ENCODE measurements around the gene GXYLT1. TPM values are rescaled to one million over a fixed set of nuclear protein-coding genes. Genes with fewer than 3 reads are reported as not detected.

The GXYLT1 gene
- total RNA-seq, 4 donors from 2014 or later, result 3.6 to 17.5 (median 8.7) TPM

DNA sequence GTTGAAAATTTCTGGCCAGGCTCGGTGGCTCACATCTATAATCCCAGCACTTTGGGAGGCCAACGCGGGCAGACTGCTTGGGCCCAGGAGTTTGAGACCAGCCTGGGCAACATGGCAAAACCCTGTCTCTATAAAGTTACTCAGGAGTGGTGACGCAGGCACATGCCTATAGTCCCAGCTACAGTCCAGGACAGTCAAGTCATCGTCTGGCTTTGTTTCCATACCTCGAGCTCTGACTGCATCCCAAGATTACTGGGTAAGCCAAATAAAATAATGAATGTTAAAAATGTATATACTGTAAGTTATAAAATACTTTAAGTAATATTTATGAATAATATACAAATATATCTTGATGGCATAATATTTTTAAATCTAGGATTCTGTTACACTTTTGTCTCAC, 23.0 kb upstream of the GXYLT1 start:
- H3K4me3 ChIP-seq, result no peak overlapping the region
- peaks cover 0 to 9% (median 2%) of the 10 kb centered on the region in 4 donors for H3K4me1 ChIP-seq
- DNase-seq, result no peak
- H3K36me3 ChIP-seq, result peaks cover 0 to 7% (median 2%) of the 10 kb centered on the region in 4 donors
- 96% methylated on average over 4 to 6 of the region's 6 CpGs for WGBS, 2 donors (ENCODE audit: low coverage in 1 of 2)
- no peaks in the 10 kb centered on the region for H3K27me3 ChIP-seq
- no peaks in the 10 kb centered on the region for H3K9me3 ChIP-seq
- no peak overlapping the region for H3K27ac ChIP-seq
- no peak for TF ChIP-seq EP300 (IDR thresholded peaks at IDR 0.05; ENCODE audit: low read depth)
- TF ChIP-seq POLR2A (IDR thresholded peaks at IDR 0.05), result no peak
- TF ChIP-seq, protein P1, sequence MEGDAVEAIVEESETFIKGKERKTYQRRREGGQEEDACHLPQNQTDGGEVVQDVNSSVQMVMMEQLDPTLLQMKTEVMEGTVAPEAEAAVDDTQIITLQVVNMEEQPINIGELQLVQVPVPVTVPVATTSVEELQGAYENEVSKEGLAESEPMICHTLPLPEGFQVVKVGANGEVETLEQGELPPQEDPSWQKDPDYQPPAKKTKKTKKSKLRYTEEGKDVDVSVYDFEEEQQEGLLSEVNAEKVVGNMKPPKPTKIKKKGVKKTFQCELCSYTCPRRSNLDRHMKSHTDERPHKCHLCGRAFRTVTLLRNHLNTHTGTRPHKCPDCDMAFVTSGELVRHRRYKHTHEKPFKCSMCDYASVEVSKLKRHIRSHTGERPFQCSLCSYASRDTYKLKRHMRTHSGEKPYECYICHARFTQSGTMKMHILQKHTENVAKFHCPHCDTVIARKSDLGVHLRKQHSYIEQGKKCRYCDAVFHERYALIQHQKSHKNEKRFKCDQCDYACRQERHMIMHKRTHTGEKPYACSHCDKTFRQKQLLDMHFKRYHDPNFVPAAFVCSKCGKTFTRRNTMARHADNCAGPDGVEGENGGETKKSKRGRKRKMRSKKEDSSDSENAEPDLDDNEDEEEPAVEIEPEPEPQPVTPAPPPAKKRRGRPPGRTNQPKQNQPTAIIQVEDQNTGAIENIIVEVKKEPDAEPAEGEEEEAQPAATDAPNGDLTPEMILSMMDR (IDR thresholded peaks at IDR 0.05), result no peak
- no peak for TF ChIP-seq POLR2AphosphoS5 (IDR thresholded peaks at IDR 0.05)
- in situ Hi-C loops (cut with MboI; ENCODE audit: low pct_ligation_motif_present in 1 of 4, low pct_unique_long_range_greater_than_20kb in 1 of 4, low sequenced_read_pairs in 3 of 4) (no loop called here), intact Hi-C loops (cut with DNase I; ENCODE audit: low total_unique reads) (no loop called here)

DNA sequence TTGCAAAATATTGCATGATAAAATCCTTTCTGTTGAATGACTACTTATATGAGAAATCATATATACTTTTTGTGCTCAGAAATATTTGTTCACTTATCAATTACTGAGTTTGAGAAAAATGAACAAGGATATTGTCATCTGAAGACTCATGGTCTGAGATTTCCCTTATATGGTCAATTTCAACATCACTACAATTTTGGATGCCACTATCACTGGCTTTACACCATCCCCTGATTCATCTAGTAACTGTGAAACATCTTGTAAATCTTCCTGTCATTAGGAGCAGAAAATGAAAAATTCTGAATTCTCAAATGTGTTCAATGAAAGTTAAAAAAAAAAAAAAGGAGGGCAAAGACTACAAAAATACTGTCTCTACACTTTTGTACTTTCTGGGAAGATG, 21.8 kb upstream of the GXYLT1 start:
- no peak for DNase-seq
- peaks cover 0 to 11% (median 2%) of the 10 kb centered on the region in 4 donors for H3K4me1 ChIP-seq
- H3K36me3 ChIP-seq, result peaks cover 0 to 5% (median 1%) of the 10 kb centered on the region in 4 donors
- H3K4me3 ChIP-seq, result no peak overlapping the region
- H3K9me3 ChIP-seq, result no peaks in the 10 kb centered on the region
- intact Hi-C loops (cut with DNase I; ENCODE audit: low total_unique reads), result no loop called here
- H3K27me3 ChIP-seq, result no peaks in the 10 kb centered on the region
- TF ChIP-seq POLR2A (IDR thresholded peaks at IDR 0.05), result no peak
- no peak for TF ChIP-seq POLR2AphosphoS5 (IDR thresholded peaks at IDR 0.05)
- TF ChIP-seq, protein P1 (IDR thresholded peaks at IDR 0.05), result no peak
- no peak for TF ChIP-seq EP300 (IDR thresholded peaks at IDR 0.05; ENCODE audit: low read depth)
- no peak overlapping the region for H3K27ac ChIP-seq
- in situ Hi-C loops (cut with MboI; ENCODE audit: low pct_ligation_motif_present in 1 of 4, low pct_unique_long_range_greater_than_20kb in 1 of 4, low sequenced_read_pairs in 3 of 4), result no loop called here

DNA sequence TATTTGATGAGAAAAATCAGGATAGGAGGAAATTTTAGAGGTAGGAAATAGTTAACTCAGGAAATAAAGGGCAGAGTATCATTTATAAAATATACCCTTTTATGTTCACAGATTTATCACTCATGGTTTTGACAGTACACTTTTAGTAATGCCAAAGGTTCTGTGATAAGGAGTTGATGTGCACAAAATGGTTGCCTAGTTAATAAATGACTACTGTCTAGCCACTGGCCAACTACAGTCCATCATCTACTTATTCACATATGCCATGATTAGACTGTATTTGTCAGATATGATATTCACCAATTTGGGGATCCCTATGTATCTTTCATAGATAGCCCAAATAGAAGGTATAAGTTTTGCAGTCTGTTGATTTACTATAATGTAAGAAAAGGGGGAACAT, 19.2 kb upstream of the GXYLT1 start:
- Histone ChIP-seq H3K9me3 (no peaks in the 10 kb centered on the region), H3K36me3 (peaks cover 0 to 17% (median under 1%) of the 10 kb centered on the region in 4 donors), H3K27me3 (no peaks in the 10 kb centered on the region), H3K4me3 (no peak overlapping the region), H3K27ac (no peak overlapping the region), H3K4me1 (peaks cover 0 to 11% (median 2%) of the 10 kb centered on the region in 4 donors)
- in situ Hi-C loops (cut with MboI; ENCODE audit: low pct_ligation_motif_present in 1 of 4, low pct_unique_long_range_greater_than_20kb in 1 of 4, low sequenced_read_pairs in 3 of 4) (no loop called here), intact Hi-C loops (cut with DNase I; ENCODE audit: low total_unique reads) (no loop called here)
- no peak for TF ChIP-seq POLR2A (IDR thresholded peaks at IDR 0.05)
- no peak for TF ChIP-seq EP300 (IDR thresholded peaks at IDR 0.05; ENCODE audit: low read depth)
- TF ChIP-seq POLR2AphosphoS5 (IDR thresholded peaks at IDR 0.05), result no peak
- TF ChIP-seq, protein P1 (IDR thresholded peaks at IDR 0.05), result no peak
- no peak for DNase-seq

DNA sequence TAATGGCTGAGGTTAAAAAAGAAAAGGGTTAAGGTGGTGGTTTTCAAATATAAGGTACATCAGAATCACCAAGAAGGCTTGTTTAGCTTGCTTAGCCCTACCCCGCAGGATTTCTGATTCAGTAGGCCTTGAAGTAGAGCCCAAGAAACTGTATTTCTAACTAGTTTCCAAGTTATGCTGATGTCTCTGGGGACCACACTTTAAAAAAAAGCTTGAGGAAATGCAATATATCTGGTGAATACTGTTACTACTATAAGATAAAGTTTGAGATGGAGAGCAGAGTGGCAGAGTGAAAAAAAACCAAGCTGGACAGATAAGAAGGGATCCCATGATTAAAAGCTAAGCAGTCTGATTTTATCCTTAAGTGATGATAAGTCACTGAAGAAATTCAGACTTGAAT, 18.3 kb upstream of the GXYLT1 start:
- WGBS, 2 donors (ENCODE audit: low coverage in 1 of 2), result 82 to 100% methylated on average over 1 of the region's 1 CpG
- in situ Hi-C loops (cut with MboI; ENCODE audit: low pct_ligation_motif_present in 1 of 4, low pct_unique_long_range_greater_than_20kb in 1 of 4, low sequenced_read_pairs in 3 of 4), result no loop called here
- TF ChIP-seq POLR2AphosphoS5 (IDR thresholded peaks at IDR 0.05), result no peak
- TF ChIP-seq POLR2A (IDR thresholded peaks at IDR 0.05), result no peak
- TF ChIP-seq EP300 (IDR thresholded peaks at IDR 0.05; ENCODE audit: low read depth), result no peak
- TF ChIP-seq, protein P1 (IDR thresholded peaks at IDR 0.05), result no peak
- intact Hi-C loops (cut with DNase I; ENCODE audit: low total_unique reads), result no loop called here
- no peak overlapping the region for H3K27ac ChIP-seq
- peaks cover 0 to 11% (median 2%) of the 10 kb centered on the region in 4 donors for H3K4me1 ChIP-seq
- no peaks in the 10 kb centered on the region for H3K9me3 ChIP-seq
- DNase-seq, result no peak
- H3K36me3 ChIP-seq, result peaks cover 0 to 19% (median under 1%) of the 10 kb centered on the region in 4 donors
- H3K4me3 ChIP-seq, result no peak overlapping the region
- H3K27me3 ChIP-seq, result no peaks in the 10 kb centered on the region
